ENCODE data around the gene CASQ1.

Gene CASQ1

GRCh38 chr1:160204526-160205241 lies 14.3 kb downstream of the CASQ1 start:
- in situ Hi-C loops (cut with MboI; ENCODE audit: low sequenced_read_pairs), result no loop called here

- in situ Hi-C loops (cut with MboI; ENCODE audit: low sequenced_read_pairs), result no loop called here
These were observed 15.1 kb downstream of the CASQ1 start, which contains the start of gene PEA15 for GRCh38 chr1:160205242-160206035. Gene PEA15 (plus strand): TSS chr1:160205384. CDS start chr1:160211545, 6,161 bp downstream.

GRCh38 chr1:160206036-160206389 lies 15.6 kb downstream of the CASQ1 start:
- in situ Hi-C loops (cut with MboI; ENCODE audit: low sequenced_read_pairs), result no loop called here

GRCh38 chr1:160206421-160207117 lies 16.2 kb downstream of the CASQ1 start:
- in situ Hi-C loops (cut with MboI; ENCODE audit: low sequenced_read_pairs), result no loop called here

GRCh38 chr1:160207118-160207650 lies 16.8 kb downstream of the CASQ1 start:
- in situ Hi-C loops (cut with MboI; ENCODE audit: low sequenced_read_pairs), result no loop called here

- in situ Hi-C loops (cut with MboI; ENCODE audit: low sequenced_read_pairs), result no loop called here
These were observed 17.6 kb downstream of the CASQ1 start for GRCh38 chr1:160207771-160208556.

GRCh38 chr1:160208557-160209320 lies 18.4 kb downstream of the CASQ1 start:
- in situ Hi-C loops (cut with MboI; ENCODE audit: low sequenced_read_pairs), result no loop called here

- in situ Hi-C loops (cut with MboI; ENCODE audit: low sequenced_read_pairs), result no loop called here
These were observed 19.1 kb downstream of the CASQ1 start for GRCh38 chr1:160209321-160210046.

- in situ Hi-C loops (cut with MboI; ENCODE audit: low sequenced_read_pairs), result no loop called here
These were observed 20.2 kb downstream of the CASQ1 start for GRCh38 chr1:160210561-160210960.

- in situ Hi-C loops (cut with MboI; ENCODE audit: low sequenced_read_pairs), result no loop called here
These were observed 20.8 kb downstream of the CASQ1 start for GRCh38 chr1:160211046-160211790.

- in situ Hi-C loops (cut with MboI; ENCODE audit: low sequenced_read_pairs), result no loop called here
These were observed 24.2 kb downstream of the CASQ1 start for GRCh38 chr1:160214481-160215140.

- in situ Hi-C loops (cut with MboI; ENCODE audit: low sequenced_read_pairs), result no loop called here
These were observed 25.9 kb downstream of the CASQ1 start for GRCh38 chr1:160216301-160216700.

GRCh38 chr1:160217481-160218051 lies 27.2 kb downstream of the CASQ1 start:
- in situ Hi-C loops (cut with MboI; ENCODE audit: low sequenced_read_pairs), result no loop called here

GRCh38 chr1:160219062-160219929 lies 28.9 kb downstream of the CASQ1 start:
- in situ Hi-C loops (cut with MboI; ENCODE audit: low sequenced_read_pairs), result no loop called here

GRCh38 chr1:160220301-160220700 lies 29.9 kb downstream of the CASQ1 start:
- in situ Hi-C loops (cut with MboI; ENCODE audit: low sequenced_read_pairs), result no loop called here

- in situ Hi-C loops (cut with MboI; ENCODE audit: low sequenced_read_pairs), result no loop called here
These were observed 30.7 kb downstream of the CASQ1 start for GRCh38 chr1:160221089-160221488.

- in situ Hi-C loops (cut with MboI; ENCODE audit: low sequenced_read_pairs), result no loop called here
These were observed 32.2 kb downstream of the CASQ1 start for GRCh38 chr1:160222546-160222945.
